SK-N-SH treated with all-trans-retinoic acid at 6 μM for 48 hours (cell line): ENCODE measurements around the gene TGIF2.

Experiments used
- ARNTL ChIP-seq: fragments of 450-650 bp; formaldehyde crosslinking; IDR thresholded peaks from 2 replicates; pipeline ENCODE4 v1.5.0; 2020; ENCODE audit warnings: low read depth, mild to moderate bottlenecking, moderate library complexity, borderline replicate concordance
- CSRNP3 ChIP-seq: fragments of 250-450 bp; sonication (Bioruptor Pico); IDR thresholded peaks from 2 replicates; pipeline ENCODE4 v1.5.1; 2021; ENCODE audit warnings: mild to moderate bottlenecking, moderate library complexity
- GLIS3 ChIP-seq: fragments of 250-450 bp; sonication (Bioruptor Pico); IDR thresholded peaks from 2 replicates; pipeline ENCODE4 v1.5.0; 2020; ENCODE audit warnings: mild to moderate bottlenecking, moderate library complexity
- ISL1 ChIP-seq: fragments of 250-450 bp; sonication (Bioruptor Pico); IDR thresholded peaks from 2 replicates; pipeline ENCODE4 v2.1.2; 2022; ENCODE audit warnings: mild to moderate bottlenecking, moderate library complexity
- PPARA ChIP-seq: fragments of 250-450 bp; sonication (Bioruptor Pico); IDR thresholded peaks from 2 replicates; pipeline ENCODE4 v1.5.0; 2020; ENCODE audit warnings: mild to moderate bottlenecking, borderline replicate concordance
- RARB ChIP-seq: fragments of 250-450 bp; sonication (Bioruptor Pico); IDR thresholded peaks from 2 replicates; pipeline ENCODE4 v1.8.0; 2021; ENCODE audit warnings: mild to moderate bottlenecking, moderate library complexity
- TSHZ2 ChIP-seq: fragments of 250-450 bp; sonication (Bioruptor Pico); IDR thresholded peaks from 2 replicates; pipeline ENCODE4 v1.5.0; 2020; ENCODE audit warnings: mild to moderate bottlenecking, moderate library complexity
- ZC3H10 ChIP-seq: fragments of 250-450 bp; sonication (Bioruptor Pico); IDR thresholded peaks from 2 replicates; pipeline ENCODE4 v1.5.1; 2021; ENCODE audit warnings: mild to moderate bottlenecking, moderate library complexity
- ZFP3 ChIP-seq: fragments of 250-450 bp; sonication (Bioruptor Pico); IDR thresholded peaks from 2 replicates; pipeline ENCODE4 v1.5.0; 2020; ENCODE audit warnings: mild to moderate bottlenecking, moderate library complexity
- ZFP30 ChIP-seq: fragments of 450-650 bp; formaldehyde crosslinking; IDR thresholded peaks from 2 replicates; pipeline ENCODE4 v1.5.0; 2022; ENCODE audit warnings: mild to moderate bottlenecking, moderate library complexity
- ZNF565 ChIP-seq: fragments of 450-650 bp; formaldehyde crosslinking; conservative IDR thresholded peaks from 2 replicates; pipeline ENCODE4 v1.5.0; 2020; ENCODE audit warnings: low read depth, mild to moderate bottlenecking, moderate library complexity
- TF ChIP-seq, protein P1 (sequence below): fragments of 250-450 bp; sonication (Bioruptor Pico); IDR thresholded peaks from 2 replicates; pipeline ENCODE4 v1.5.1; 2020; ENCODE audit warnings: low read depth, mild to moderate bottlenecking, moderate library complexity
- TF ChIP-seq, protein P2 (sequence below): fragments of 250-450 bp; sonication (Bioruptor Pico); IDR thresholded peaks from 2 replicates; pipeline ENCODE4 v1.8.0; 2020; ENCODE audit warnings: mild to moderate bottlenecking, moderate library complexity, borderline replicate concordance

DNA sequence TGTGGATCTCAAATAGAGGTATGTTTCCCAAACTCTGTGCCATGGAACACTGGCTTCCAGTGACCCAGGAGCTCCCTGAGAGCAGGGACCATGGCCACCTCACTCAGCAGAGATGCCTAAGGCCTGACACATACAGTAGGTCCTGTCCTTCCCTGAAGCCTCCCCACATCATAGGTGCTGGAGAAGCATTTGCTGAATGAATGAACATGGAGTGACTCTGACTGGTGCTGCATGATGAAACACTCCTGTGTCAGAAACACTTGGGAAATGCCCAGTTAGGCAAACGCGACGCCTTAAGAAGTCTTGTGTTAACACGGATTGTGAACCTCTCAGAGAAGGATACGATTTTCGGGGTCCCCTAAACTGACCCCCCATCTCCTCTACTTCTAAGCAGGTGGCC lies 58.2 kb downstream of the TGIF2 start:
- TF ChIP-seq ARNTL (CRISPR knock-in tag): no peak
- no peak for TF ChIP-seq ZFP3
- no peak for TF ChIP-seq TSHZ2
- TF ChIP-seq, protein P1, sequence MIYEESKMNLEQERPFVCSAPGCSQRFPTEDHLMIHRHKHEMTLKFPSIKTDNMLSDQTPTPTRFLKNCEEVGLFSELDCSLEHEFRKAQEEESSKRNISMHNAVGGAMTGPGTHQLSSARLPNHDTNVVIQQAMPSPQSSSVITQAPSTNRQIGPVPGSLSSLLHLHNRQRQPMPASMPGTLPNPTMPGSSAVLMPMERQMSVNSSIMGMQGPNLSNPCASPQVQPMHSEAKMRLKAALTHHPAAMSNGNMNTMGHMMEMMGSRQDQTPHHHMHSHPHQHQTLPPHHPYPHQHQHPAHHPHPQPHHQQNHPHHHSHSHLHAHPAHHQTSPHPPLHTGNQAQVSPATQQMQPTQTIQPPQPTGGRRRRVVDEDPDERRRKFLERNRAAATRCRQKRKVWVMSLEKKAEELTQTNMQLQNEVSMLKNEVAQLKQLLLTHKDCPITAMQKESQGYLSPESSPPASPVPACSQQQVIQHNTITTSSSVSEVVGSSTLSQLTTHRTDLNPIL (CRISPR knock-in tag): no peak
- TF ChIP-seq, protein P2, sequence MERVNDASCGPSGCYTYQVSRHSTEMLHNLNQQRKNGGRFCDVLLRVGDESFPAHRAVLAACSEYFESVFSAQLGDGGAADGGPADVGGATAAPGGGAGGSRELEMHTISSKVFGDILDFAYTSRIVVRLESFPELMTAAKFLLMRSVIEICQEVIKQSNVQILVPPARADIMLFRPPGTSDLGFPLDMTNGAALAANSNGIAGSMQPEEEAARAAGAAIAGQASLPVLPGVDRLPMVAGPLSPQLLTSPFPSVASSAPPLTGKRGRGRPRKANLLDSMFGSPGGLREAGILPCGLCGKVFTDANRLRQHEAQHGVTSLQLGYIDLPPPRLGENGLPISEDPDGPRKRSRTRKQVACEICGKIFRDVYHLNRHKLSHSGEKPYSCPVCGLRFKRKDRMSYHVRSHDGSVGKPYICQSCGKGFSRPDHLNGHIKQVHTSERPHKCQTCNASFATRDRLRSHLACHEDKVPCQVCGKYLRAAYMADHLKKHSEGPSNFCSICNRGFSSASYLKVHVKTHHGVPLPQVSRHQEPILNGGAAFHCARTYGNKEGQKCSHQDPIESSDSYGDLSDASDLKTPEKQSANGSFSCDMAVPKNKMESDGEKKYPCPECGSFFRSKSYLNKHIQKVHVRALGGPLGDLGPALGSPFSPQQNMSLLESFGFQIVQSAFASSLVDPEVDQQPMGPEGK (CRISPR knock-in tag): no peak
- TF ChIP-seq ZFP30 (CRISPR knock-in tag): no peak
- no peak for TF ChIP-seq ZNF565
- TF ChIP-seq ISL1 (CRISPR knock-in tag): no peak
- TF ChIP-seq ZC3H10 (CRISPR knock-in tag): no peak
- no peak for TF ChIP-seq RARB (CRISPR knock-in tag)
- no peak for TF ChIP-seq GLIS3 (CRISPR knock-in tag)
- no peak for TF ChIP-seq CSRNP3 (CRISPR knock-in tag)
- no peak for TF ChIP-seq PPARA
